Measurements from ENCODE around the gene SWI5. TPM values are rescaled to one million over a fixed set of nuclear protein-coding genes. Genes with fewer than 3 reads are reported as not detected.

Gene SWI5
- total RNA-seq, 1 donor from 2014 or later, result 19.6 TPM

DNA sequence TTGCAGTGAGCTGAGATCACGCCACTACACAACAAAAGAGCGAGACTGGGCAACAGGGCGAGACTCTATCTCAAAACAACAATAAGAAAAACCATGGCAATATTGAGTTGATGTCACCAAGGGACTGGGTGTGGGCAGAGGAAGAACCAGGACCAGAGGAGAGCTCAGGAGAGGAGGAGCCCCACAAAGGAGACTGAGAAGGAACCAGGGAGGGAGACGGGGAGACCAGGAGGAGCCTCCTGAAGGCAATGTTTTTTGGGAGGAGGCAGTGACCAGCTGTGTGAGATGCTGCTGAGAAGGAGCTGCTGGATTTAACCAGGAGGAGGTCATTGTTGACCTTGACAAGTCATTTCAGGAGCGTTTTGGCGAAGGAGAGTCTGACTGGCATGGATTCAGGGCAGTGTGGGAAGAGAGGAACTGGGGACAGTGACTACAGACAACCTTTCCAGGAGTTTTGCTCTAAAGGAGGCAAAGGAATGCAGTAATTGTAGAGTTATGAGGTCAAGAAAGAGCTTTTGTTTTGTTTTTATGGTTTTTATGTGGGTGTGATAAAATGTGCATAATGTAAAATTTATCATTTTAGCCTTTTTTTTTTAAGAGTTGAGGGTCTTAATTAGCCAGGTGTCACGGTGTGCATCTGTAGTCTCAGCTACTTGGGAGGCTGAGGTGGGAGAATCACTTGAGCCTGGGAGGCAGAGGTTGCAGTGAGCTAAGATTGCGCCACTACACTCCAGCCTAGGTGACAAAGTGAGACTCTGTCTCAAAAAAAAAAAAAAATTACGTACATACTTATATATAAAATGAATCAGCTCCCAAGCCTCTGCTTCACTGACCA is 28.3 kb downstream of the SWI5 start:
- no peak for DNase-seq (ENCODE audit: low spot score)
- no peak for ATAC-seq
- intact Hi-C loops (cut with DNase I), result no loop called here

DNA sequence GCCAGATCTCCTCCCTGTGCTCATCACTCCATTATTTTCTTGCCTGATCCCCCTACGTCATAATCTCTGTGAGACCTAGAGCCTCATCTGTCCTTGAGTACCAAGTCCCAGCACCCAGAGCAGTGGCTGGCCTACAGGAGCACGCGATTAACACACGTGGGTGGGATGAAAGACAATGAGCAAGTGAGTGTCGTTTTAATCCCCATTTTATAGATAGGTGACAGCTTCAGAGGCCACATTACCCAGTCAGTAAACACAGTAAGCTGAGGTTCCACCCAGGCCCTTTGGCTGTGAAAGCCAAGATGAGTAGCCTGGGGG is 28.9 kb downstream of the SWI5 start:
- no peak for ATAC-seq
- no peak for DNase-seq (ENCODE audit: low spot score)
- intact Hi-C loops (cut with DNase I), result no loop called here

DNA sequence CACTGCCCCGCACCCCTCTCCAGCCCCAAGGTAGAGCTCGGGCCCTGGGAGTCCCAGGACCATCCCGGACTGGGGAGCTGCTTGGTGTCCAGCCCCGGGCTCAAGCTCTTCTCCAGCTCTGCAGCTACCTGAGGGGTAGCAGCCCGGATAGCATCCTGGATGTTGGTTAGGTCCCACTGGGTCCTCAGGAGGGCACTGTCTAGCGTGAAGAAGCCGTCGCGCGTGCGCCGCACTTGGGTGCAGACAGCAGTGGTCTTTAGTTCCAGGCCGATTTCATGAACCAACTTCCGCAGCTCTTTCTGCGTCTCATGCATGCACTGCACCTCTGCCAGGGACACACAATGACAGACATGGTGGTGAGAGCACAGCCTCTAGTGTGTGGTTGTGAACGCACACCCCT is 33.5 kb downstream of the SWI5 start:
- ATAC-seq (no peak), DNase-seq (ENCODE audit: low spot score) (no peak)
- intact Hi-C loops (cut with DNase I), result no loop called here

DNA sequence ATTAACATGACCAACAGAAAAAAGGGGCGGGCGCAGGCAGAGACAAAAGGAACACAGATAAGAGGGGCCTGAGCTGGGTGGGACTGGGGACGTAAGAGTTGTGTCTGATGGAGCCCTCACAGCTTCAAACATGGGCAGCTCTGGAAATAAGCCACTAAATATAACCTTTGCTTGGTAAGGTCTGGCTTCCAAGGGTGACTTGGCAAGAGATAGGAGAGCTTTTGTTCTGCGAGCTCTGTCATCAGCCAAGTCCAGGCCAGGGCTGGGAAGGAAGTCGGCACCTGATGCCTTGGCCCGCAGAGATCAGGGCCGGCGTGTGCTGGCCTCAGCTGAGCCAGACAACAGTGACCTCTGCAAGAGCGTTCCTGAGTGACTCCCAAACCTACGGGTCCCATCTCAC is 34.4 kb downstream of the SWI5 start:
- ATAC-seq (no peak), DNase-seq (ENCODE audit: low spot score) (no peak)
- intact Hi-C loops (cut with DNase I), result no loop called here

DNA sequence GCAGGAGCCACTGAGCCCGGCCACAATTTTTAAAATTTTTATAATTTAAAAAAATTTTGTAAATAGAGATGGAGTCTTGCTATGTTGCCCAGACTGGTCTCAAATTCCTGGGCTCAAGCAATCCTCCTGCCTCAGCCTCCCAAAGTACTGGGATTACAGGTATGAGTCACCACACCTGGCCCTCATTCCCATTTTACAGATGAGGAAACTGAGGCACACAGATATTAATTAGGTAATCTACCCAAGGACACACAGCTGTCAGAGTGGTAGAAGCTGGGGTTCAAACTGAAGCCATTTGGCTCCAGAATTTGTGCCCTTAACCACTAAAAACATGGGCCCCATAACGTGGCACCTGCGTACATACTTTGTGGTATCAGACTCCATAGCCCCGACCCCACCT is 38.6 kb downstream of the SWI5 start:
- DNase-seq (ENCODE audit: low spot score) (no peak), ATAC-seq (no peak)
- intact Hi-C loops (cut with DNase I), result no loop called here

DNA sequence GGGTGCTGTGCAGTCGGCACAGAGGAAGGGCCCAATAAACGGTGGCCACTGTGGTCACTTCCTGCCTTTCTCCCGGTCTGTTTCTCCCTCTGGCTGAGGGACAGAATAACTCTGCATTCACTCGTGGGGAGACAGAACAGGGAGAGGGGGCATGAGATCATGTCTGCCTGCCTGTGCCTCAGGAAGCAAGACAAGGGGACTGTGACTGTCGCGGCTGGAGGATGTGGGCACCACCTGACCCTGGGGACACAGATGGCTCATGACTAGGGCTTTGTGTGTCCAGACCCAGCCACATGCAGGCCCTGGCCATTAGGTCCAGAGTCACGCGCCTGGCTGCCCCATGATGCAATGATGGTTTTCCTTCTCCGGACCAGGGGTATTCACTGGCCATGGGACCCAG is 40.3 kb downstream of the SWI5 start:
- intact Hi-C loops (cut with DNase I), result no loop called here
- ATAC-seq (no peak), DNase-seq (ENCODE audit: low spot score) (no peak)

DNA sequence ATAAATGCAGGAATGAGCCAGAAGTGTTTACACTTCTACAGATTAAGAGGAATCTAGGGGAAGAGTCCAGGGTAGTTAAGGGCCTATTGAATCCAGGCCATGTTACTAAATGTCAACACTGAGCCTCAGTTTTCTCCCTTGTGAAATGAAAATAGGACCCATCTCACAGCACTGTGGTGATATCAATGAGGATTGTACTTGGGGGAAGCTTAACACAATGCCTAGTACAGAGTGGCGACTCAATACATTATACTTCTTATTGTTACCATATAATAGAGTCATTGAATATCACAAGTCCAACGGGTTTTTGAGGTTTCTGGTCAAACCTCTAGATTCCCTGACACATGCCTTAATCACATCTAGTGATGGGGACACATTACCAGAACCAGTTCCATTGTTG is 41.6 kb downstream of the SWI5 start:
- intact Hi-C loops (cut with DNase I), result no loop called here
- no peak for ATAC-seq
- DNase-seq (ENCODE audit: low spot score), result no peak

DNA sequence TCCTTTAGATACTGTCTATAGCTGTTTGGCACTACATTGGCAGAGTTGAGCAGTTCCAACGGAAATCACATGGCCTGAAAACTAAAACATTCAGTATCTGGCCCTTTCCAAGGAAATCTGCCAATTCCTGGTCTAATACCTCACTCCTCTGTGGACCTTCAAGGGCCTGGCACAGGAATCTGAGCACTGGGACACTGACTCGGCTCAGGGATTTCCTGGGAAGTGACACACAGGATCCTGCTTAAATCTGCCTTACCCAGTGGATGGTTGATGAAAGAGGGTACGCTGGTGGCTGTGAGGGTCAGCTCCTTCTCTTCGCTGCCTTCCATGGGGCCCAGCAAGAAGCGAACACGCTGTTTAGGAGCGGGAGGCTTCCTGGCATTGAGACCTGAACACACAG is 45.3 kb downstream of the SWI5 start:
- no peak for DNase-seq (ENCODE audit: low spot score)
- no peak for ATAC-seq
- intact Hi-C loops (cut with DNase I), result no loop called here

DNA sequence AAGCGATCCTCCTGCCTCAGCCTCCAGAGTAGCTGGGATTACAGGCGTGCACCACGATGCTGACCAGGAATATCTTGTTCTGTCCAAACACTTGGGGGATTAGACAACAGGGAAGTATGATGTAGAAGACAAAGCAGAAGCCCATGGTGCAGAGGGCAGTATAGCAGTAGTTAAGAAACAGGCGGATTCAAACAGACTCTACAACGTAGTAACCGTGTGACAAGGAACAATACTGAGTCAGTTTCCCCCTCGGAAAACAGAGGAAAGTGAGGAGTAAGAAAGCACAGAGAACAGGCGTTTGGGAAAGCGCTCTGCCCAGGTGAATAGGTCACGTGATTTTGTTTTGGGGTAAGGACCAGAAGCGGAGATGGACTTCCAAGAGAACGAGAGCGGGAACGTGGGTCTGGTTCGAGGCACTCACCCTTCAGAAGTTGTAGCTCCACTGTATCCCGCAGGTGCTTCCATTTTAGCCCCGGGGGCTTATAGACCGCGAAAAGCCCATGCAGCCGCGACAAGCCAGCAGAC is 45.9 kb downstream of the SWI5 start:
- ATAC-seq, result no peak

DNA sequence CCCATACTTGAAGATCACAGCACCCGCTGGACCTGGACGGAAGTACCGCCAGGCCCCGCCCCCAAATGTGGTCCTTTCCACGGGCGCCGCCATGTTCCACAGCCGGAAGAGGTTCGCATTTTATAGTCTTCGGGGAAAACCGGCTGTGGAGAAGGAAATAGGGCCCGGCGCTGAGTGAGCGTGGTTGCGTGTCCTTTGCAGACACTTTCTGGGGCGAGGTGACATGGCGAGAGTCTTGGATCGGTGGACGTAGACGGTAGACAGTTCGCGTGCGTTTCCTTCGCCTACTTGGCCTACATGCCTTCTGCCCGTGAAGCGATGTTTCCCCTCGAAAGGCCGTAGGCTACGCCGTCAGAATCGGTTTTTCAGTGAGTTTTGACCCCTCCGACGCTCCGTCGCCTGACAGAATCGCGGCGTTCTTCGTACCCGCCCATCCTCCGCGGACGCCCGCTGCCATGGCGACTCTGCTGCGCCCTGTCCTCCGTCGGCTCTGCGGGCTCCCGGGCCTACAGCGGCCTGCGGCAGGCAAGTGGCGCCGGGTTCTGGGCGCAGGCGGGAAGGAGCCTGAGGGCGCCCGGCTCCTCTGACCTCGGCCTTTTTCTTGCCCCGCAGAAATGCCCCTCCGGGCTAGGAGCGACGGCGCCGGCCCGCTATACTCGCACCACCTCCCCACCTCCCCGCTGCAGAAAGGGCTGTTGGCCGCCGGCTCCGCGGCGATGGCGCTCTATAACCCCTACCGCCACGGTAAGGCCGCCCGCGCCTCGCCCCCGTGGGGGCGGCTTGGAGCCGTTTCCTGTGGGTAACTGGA is 46.5 kb downstream of the SWI5 start, which contains the start of the genes COQ4 and TRUB2:
TSS of gene COQ4 (plus strand) at position 436 of the 808 bp plus-strand sequence. CDS start at position 456, 20 bp downstream.
TSS of gene TRUB2 (minus strand) at position 44 of the 808 bp plus-strand sequence. CDS start at position 5, 39 bp downstream.
- DNase-seq (ENCODE audit: low spot score) (peak; percentile 95), ATAC-seq (peak; percentile 99)
- intact Hi-C loops (cut with DNase I), result no loop called here

More for the DNA sequence above, 45.9 kb downstream of the SWI5 start:
- intact Hi-C loops (cut with DNase I), result no loop called here
- no peak for DNase-seq (ENCODE audit: low spot score)

DNA sequence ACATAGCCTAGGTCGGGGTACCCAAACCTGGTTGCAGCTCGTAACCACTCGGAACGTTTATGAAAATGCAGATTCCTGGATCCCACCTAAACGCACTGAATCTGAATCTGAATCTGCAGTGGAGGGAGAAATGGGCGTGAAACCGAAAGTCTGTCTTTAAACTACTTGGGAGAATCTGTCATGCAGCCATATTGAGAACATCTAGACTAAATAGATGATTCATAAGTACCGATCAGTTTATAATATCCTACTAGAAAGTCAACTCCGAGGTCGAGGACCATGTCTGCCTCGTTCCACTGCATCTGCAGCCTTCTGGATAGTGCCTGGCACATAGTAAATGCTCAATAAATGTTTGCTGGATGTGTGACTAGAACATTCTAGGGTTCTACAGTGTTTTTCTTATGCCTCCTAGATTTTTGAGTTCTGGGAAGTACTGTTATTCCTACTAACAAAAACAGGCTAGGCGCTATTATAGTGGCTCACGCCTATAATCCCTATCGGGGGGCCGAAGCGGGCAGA is 47.2 kb downstream of the SWI5 start:
- no peak for DNase-seq (ENCODE audit: low spot score)
- intact Hi-C loops (cut with DNase I), result no loop called here
- no peak for ATAC-seq

DNA sequence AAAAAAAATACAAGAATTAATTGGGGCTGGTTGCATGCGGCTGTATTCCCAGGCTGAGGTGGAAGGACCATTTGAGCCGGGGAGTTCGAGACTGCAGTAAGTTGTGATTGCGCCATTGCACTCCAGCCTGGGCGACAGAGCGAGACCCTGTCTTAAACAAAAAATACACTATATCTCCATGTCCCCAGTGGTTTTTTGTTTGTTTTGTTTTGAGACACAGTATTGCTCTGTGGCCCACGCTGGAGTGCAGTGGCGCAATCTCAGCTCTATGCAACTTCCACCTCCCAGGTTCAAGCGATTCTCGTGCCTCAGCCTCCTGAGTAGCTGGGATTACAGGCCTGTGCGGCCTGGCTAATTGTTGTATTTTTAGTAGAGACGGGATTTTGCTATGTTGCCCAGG is 47.7 kb downstream of the SWI5 start:
- intact Hi-C loops (cut with DNase I), result no loop called here
- DNase-seq (ENCODE audit: low spot score), result no peak

DNA sequence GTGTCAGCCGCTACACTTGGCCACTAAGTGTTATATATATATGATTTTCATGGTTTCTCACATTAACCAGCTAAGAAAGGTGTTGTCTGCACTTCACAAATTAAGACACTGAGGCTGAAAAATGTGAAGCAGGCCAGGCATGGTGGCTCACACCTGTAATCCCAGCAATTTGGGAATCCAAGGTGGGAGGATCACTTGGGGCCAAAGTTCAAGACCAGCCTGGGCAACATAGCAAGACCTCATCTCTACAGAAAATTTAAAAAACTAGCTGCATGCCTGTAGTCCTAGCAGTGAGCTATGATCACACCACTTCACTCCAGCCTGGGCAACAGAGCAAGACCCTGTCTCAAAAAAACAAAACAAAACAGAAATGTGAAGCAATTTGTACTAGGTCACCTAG is 48.3 kb downstream of the SWI5 start:
- ATAC-seq (no peak), DNase-seq (ENCODE audit: low spot score) (no peak)
- intact Hi-C loops (cut with DNase I), result no loop called here

More for the DNA sequence above, 47.7 kb downstream of the SWI5 start:
- ATAC-seq, result no peak

DNA sequence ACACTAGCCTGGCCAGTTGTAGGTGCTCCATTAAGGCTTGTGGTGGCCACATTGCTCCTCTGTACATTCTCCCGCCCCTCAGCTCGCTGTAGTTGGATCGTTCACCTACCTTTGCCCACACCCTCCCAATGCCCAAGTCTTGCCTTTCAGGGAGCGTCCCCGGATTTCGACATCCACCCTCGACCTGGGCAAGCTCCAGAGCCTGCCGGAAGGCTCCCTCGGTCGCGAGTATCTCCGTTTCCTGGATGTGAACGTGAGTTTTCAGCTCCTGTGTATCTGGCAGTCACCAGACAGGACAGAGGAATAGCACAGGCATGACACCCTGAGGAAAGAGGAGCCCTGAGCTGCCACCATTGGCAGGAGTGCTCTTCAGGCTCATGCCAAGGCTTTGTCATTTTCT is 49.6 kb downstream of the SWI5 start:
- intact Hi-C loops (cut with DNase I), result no loop called here
- no peak for DNase-seq (ENCODE audit: low spot score)
- no peak for ATAC-seq

DNA sequence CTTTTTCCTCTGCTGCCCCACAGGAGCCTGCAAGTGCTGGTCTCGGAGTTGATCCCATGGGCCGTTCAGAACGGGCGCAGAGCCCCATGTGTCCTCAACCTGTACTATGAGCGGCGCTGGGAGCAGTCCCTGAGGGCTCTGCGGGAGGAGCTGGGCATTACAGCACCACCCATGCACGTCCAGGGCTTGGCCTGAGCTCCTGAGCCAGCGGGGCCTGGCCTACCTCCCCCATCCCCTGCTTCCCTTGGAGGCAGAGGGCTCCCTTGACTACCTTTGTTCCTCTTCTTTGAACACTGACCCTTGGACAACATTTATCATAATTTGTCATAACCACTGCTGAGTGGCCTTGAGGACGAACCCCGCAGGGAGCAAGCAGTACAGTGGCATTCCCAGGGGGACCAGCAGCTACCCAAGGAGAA is 57.4 kb downstream of the SWI5 start:
- DNase-seq (ENCODE audit: low spot score) (no peak), ATAC-seq (no peak)
- intact Hi-C loops (cut with DNase I), result no loop called here

DNA sequence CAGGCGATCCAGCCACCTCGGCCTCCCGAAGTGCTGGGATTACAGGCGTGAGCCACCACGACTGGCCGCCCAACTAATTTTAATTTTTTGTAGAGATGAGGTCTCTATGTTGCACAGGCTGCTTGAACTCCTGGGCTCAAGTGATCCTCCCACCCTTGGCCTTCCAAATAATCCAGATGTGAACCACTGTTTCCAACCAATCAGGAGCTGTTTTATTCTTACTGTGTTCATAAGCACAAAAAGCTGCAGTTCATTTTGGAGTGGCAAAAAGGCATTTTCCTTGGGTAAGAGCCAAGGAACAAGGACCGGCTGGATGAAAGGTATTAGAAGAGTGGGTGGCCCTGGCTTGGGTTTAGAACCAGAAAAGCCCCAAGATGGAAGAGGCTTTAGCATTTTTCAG is 59.1 kb downstream of the SWI5 start:
- no peak for DNase-seq (ENCODE audit: low spot score)
- intact Hi-C loops (cut with DNase I), result no loop called here
- ATAC-seq, result no peak

DNA sequence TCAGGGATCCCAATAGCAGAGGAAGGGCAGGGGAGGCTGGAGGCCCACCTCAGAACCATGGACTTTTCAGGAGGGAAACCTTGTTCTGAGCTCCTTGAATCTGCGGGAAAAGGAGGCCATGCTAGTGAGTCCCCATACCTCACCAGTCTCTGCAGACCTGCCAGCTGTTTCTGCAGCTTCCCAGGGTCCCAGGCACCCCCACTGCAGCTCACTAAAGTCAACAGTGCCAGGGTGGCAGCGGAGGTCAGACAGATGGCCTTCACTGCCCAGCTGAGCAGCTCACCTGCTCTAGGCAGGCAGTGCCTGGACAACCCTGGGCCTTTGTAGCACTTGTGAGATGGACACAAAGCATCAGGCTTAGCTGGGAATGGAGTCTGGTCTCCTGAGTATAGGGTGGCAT is 59.8 kb downstream of the SWI5 start:
- ATAC-seq, result no peak
- intact Hi-C loops (cut with DNase I), result no loop called here
- DNase-seq (ENCODE audit: low spot score), result no peak

DNA sequence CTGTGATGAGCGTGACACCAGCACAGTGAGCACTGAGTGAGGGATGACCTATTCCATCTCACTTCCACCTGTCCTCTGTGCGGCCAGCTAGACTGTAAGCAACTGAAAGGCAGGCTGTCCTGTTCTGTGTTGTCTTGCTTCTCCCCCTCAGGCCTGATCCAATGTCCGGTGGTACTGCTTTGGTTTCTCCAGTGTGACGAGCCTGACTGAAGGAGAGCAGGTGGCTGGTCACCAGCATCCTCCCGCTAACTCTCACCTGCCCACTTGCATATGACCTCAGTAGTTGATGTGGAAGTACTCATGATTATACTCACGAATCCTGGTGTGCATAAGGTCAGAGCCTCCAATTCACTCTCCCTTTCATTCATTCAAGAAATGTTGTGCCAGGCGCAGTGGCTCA is 61.9 kb downstream of the SWI5 start:
- ATAC-seq (no peak), DNase-seq (ENCODE audit: low spot score) (no peak)
- intact Hi-C loops (cut with DNase I), result no loop called here
